ENCODE measurements around the gene TRIM67. TPM values are rescaled to one million over a fixed set of nuclear protein-coding genes. Genes with fewer than 3 reads are reported as not detected.

TRIM67 gene
- total RNA-seq, 1 experiment from 2014 or later, result not detected

DNA sequence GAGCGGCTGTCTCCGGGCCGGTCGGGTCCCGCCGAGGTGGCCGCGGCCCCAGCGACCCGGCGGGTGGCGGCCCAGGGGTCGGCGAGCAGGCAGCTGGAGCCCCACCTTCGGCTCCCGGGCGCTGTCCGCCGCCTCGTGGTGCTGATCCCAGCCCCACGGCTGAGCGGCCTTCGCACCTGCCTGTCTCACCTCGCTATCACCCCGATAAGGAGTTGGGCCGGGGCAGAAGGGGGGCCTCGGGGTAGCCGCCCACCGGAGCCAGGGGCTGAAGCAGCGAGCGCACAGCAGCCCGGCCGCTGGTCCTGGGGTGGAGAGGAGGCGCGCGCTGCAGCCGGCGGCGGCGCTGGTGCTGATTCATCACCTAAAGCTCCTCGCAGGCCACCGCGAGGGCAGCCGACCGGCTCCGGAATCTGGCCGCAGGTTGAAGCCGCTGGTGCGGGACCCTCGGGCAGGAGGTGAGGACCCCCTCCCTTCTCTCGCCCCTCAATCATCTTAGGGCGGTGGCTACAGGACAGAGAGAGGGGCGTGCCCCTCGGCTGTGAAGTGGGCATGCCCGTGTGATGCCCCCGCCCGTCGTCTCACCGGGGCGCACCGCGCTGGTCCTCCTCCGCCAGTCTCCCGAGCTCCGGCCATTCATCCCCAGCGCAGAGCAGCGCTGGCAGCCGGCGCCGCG lies 575 bp downstream of the TRIM67 start (continued):
- TF ChIP-seq, protein P1, sequence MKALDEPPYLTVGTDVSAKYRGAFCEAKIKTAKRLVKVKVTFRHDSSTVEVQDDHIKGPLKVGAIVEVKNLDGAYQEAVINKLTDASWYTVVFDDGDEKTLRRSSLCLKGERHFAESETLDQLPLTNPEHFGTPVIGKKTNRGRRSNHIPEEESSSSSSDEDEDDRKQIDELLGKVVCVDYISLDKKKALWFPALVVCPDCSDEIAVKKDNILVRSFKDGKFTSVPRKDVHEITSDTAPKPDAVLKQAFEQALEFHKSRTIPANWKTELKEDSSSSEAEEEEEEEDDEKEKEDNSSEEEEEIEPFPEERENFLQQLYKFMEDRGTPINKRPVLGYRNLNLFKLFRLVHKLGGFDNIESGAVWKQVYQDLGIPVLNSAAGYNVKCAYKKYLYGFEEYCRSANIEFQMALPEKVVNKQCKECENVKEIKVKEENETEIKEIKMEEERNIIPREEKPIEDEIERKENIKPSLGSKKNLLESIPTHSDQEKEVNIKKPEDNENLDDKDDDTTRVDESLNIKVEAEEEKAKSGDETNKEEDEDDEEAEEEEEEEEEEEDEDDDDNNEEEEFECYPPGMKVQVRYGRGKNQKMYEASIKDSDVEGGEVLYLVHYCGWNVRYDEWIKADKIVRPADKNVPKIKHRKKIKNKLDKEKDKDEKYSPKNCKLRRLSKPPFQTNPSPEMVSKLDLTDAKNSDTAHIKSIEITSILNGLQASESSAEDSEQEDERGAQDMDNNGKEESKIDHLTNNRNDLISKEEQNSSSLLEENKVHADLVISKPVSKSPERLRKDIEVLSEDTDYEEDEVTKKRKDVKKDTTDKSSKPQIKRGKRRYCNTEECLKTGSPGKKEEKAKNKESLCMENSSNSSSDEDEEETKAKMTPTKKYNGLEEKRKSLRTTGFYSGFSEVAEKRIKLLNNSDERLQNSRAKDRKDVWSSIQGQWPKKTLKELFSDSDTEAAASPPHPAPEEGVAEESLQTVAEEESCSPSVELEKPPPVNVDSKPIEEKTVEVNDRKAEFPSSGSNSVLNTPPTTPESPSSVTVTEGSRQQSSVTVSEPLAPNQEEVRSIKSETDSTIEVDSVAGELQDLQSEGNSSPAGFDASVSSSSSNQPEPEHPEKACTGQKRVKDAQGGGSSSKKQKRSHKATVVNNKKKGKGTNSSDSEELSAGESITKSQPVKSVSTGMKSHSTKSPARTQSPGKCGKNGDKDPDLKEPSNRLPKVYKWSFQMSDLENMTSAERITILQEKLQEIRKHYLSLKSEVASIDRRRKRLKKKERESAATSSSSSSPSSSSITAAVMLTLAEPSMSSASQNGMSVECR (CRISPR knock-in tag; IDR thresholded peaks at IDR 0.05; ENCODE audit: borderline replicate concordance), result peak; percentile 85
- TF ChIP-seq, protein P2, sequence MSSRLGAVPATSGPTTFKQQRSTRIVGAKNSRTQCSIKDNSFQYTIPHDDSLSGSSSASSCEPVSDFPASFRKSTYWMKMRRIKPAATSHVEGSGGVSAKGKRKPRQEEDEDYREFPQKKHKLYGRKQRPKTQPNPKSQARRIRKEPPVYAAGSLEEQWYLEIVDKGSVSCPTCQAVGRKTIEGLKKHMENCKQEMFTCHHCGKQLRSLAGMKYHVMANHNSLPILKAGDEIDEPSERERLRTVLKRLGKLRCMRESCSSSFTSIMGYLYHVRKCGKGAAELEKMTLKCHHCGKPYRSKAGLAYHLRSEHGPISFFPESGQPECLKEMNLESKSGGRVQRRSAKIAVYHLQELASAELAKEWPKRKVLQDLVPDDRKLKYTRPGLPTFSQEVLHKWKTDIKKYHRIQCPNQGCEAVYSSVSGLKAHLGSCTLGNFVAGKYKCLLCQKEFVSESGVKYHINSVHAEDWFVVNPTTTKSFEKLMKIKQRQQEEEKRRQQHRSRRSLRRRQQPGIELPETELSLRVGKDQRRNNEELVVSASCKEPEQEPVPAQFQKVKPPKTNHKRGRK (CRISPR knock-in tag; IDR thresholded peaks at IDR 0.05; ENCODE audit: borderline replicate concordance), result 0 out of 2 replicates have a peak, but pooled peaks have one; percentile 49
- TF ChIP-seq MYBL2 (CRISPR knock-in tag; IDR thresholded peaks at IDR 0.05), result peak; percentile 86; the same call in 1 of the 2 replicates
- TF ChIP-seq, protein P3, sequence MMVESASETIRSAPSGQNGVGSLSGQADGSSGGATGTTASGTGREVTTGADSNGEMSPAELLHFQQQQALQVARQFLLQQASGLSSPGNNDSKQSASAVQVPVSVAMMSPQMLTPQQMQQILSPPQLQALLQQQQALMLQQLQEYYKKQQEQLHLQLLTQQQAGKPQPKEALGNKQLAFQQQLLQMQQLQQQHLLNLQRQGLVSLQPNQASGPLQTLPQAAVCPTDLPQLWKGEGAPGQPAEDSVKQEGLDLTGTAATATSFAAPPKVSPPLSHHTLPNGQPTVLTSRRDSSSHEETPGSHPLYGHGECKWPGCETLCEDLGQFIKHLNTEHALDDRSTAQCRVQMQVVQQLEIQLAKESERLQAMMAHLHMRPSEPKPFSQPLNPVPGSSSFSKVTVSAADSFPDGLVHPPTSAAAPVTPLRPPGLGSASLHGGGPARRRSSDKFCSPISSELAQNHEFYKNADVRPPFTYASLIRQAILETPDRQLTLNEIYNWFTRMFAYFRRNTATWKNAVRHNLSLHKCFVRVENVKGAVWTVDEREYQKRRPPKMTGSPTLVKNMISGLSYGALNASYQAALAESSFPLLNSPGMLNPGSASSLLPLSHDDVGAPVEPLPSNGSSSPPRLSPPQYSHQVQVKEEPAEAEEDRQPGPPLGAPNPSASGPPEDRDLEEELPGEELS (CRISPR knock-in tag; IDR thresholded peaks at IDR 0.05), result peak; percentile 94
- 0 out of 2 replicates have a peak, but pooled peaks have one; percentile 14 for TF ChIP-seq ZNF317 (CRISPR knock-in tag; IDR thresholded peaks at IDR 0.05; ENCODE audit: borderline replicate concordance, low read depth)
- no peak for TF ChIP-seq TP53 (CRISPR knock-in tag; IDR thresholded peaks at IDR 0.05)
- TF ChIP-seq, protein P4, sequence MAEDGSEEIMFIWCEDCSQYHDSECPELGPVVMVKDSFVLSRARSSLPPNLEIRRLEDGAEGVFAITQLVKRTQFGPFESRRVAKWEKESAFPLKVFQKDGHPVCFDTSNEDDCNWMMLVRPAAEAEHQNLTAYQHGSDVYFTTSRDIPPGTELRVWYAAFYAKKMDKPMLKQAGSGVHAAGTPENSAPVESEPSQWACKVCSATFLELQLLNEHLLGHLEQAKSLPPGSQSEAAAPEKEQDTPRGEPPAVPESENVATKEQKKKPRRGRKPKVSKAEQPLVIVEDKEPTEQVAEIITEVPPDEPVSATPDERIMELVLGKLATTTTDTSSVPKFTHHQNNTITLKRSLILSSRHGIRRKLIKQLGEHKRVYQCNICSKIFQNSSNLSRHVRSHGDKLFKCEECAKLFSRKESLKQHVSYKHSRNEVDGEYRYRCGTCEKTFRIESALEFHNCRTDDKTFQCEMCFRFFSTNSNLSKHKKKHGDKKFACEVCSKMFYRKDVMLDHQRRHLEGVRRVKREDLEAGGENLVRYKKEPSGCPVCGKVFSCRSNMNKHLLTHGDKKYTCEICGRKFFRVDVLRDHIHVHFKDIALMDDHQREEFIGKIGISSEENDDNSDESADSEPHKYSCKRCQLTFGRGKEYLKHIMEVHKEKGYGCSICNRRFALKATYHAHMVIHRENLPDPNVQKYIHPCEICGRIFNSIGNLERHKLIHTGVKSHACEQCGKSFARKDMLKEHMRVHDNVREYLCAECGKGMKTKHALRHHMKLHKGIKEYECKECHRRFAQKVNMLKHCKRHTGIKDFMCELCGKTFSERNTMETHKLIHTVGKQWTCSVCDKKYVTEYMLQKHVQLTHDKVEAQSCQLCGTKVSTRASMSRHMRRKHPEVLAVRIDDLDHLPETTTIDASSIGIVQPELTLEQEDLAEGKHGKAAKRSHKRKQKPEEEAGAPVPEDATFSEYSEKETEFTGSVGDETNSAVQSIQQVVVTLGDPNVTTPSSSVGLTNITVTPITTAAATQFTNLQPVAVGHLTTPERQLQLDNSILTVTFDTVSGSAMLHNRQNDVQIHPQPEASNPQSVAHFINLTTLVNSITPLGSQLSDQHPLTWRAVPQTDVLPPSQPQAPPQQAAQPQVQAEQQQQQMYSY (CRISPR knock-in tag; IDR thresholded peaks at IDR 0.05), result no peak
- no peak for TF ChIP-seq RORB (CRISPR knock-in tag; IDR thresholded peaks at IDR 0.05)
- TF ChIP-seq, protein P5, sequence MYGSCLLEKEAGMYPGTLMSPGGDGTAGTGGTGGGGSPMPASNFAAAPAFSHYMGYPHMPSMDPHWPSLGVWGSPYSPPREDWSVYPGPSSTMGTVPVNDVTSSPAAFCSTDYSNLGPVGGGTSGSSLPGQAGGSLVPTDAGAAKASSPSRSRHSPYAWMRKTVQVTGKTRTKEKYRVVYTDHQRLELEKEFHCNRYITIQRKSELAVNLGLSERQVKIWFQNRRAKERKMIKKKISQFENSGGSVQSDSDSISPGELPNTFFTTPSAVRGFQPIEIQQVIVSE (CRISPR knock-in tag; IDR thresholded peaks at IDR 0.05; ENCODE audit: borderline replicate concordance), result no peak
- no peak for TF ChIP-seq IRF2 (CRISPR knock-in tag; IDR thresholded peaks at IDR 0.05; ENCODE audit: borderline replicate concordance, low read depth)
- TF ChIP-seq, protein P6, sequence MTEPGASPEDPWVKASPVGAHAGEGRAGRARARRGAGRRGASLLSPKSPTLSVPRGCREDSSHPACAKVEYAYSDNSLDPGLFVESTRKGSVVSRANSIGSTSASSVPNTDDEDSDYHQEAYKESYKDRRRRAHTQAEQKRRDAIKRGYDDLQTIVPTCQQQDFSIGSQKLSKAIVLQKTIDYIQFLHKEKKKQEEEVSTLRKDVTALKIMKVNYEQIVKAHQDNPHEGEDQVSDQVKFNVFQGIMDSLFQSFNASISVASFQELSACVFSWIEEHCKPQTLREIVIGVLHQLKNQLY (CRISPR knock-in tag; IDR thresholded peaks at IDR 0.05), result no peak
- TF ChIP-seq NR1H2 (CRISPR knock-in tag; IDR thresholded peaks at IDR 0.05), result no peak
- 0 out of 2 replicates have a peak, but pooled peaks have one; percentile 87 for TF ChIP-seq ZNF232 (CRISPR knock-in tag; IDR thresholded peaks at IDR 0.05)
- TF ChIP-seq, protein P7, sequence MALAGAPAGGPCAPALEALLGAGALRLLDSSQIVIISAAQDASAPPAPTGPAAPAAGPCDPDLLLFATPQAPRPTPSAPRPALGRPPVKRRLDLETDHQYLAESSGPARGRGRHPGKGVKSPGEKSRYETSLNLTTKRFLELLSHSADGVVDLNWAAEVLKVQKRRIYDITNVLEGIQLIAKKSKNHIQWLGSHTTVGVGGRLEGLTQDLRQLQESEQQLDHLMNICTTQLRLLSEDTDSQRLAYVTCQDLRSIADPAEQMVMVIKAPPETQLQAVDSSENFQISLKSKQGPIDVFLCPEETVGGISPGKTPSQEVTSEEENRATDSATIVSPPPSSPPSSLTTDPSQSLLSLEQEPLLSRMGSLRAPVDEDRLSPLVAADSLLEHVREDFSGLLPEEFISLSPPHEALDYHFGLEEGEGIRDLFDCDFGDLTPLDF (CRISPR knock-in tag; IDR thresholded peaks at IDR 0.05), result no peak
- no peak for TF ChIP-seq NFATC4 (CRISPR knock-in tag; IDR thresholded peaks at IDR 0.05)
- TF ChIP-seq, protein P8, sequence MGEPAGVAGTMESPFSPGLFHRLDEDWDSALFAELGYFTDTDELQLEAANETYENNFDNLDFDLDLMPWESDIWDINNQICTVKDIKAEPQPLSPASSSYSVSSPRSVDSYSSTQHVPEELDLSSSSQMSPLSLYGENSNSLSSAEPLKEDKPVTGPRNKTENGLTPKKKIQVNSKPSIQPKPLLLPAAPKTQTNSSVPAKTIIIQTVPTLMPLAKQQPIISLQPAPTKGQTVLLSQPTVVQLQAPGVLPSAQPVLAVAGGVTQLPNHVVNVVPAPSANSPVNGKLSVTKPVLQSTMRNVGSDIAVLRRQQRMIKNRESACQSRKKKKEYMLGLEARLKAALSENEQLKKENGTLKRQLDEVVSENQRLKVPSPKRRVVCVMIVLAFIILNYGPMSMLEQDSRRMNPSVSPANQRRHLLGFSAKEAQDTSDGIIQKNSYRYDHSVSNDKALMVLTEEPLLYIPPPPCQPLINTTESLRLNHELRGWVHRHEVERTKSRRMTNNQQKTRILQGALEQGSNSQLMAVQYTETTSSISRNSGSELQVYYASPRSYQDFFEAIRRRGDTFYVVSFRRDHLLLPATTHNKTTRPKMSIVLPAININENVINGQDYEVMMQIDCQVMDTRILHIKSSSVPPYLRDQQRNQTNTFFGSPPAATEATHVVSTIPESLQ (CRISPR knock-in tag; IDR thresholded peaks at IDR 0.05), result no peak
- TF ChIP-seq FOXK1 (CRISPR knock-in tag; IDR thresholded peaks at IDR 0.05), result peak; percentile 77; the same call in 1 of the 2 replicates
- TF ChIP-seq, protein P9, sequence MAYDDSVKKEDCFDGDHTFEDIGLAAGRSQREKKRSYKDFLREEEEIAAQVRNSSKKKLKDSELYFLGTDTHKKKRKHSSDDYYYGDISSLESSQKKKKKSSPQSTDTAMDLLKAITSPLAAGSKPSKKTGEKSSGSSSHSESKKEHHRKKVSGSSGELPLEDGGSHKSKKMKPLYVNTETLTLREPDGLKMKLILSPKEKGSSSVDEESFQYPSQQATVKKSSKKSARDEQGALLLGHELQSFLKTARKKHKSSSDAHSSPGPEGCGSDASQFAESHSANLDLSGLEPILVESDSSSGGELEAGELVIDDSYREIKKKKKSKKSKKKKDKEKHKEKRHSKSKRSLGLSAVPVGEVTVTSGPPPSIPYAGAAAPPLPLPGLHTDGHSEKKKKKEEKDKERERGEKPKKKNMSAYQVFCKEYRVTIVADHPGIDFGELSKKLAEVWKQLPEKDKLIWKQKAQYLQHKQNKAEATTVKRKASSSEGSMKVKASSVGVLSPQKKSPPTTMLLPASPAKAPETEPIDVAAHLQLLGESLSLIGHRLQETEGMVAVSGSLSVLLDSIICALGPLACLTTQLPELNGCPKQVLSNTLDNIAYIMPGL (CRISPR knock-in tag; IDR thresholded peaks at IDR 0.05), result no peak; the same call in 1 of the 2 replicates
